GM12878 (cell line): ENCODE data around the gene CUL4A. TPM values are rescaled to one million over a fixed set of nuclear protein-coding genes. Genes with fewer than 3 reads are reported as not detected.

Experiments
- ATAC-seq: fragments of 200-7000 bp; cut with Tn5 transposase; 3 replicates; pipeline ENCODE4 v1.9.1; 2020; ENCODE audit warnings: mild to moderate bottlenecking, moderate library complexity
- BruUV-seq: library from RNA; stranded (reverse); fragments of 400-500 nt; replicated peaks from 2 replicates; lab custom pipeline; 2021; lab: Mats Ljungman, UMichigan
- CTCF ChIA-PET: fragments of 300-600 bp; sonication (Branson Sonifier 250); formaldehyde crosslinking; extraction: SDS; loops from one replicate; lab custom pipeline; 2021; ENCODE audit warnings: inconsistent platforms; lab: Yijun Ruan, JAX
- POLR2A ChIA-PET: fragments of 350-600 bp; formaldehyde crosslinking; extraction: SDS; loops from one replicate; lab custom pipeline; 2021; ENCODE audit warnings: inconsistent platforms; lab: Charles Lee
- RAD21 ChIA-PET: fragments of 300-600 bp; sonication (Branson Sonifier 250); formaldehyde crosslinking; loops from one replicate; lab custom pipeline; 2023; ENCODE audit warnings: antibody characterized with exemption; ENCODE audit not compliant: unreplicated experiment; lab: Charles Lee
- SMC1A ChIA-PET: fragments of 300-600 bp; sonication (Branson Sonifier 250); formaldehyde crosslinking; loops from one replicate; lab custom pipeline; 2023; ENCODE audit not compliant: unreplicated experiment, uncharacterized antibody; lab: Charles Lee
- DNase-seq: peaks from one replicate; pipeline ENCODE4 v3.0.0-alpha.2; 2011; ENCODE audit warnings: low read depth, low spot score
- FAIRE-seq: peaks from 3 replicates; lab custom pipeline; 2011; peaks lifted over from hg19 to GRCh38; lab: Jason Lieb, UNC
- H2AFZ ChIP-seq: 2 replicates; pipeline ENCODE4 v1.6.0; 2011; ENCODE audit warnings: low read depth, low read length, control low read depth; ENCODE audit not compliant: control insufficient read depth
- H3K27ac ChIP-seq: 2 replicates; pipeline ENCODE4 v1.5.1; 2011; ENCODE audit warnings: control low read depth; ENCODE audit not compliant: control insufficient read depth, insufficient read depth
- H3K27me3 ChIP-seq, 2 experiments: replicated peaks in 1 of 2; 2 replicates each; pipeline versions ENCODE4 v1.6.0 to v1.6.1; 2011; ENCODE audit warnings: low read length in 1 of 2; ENCODE audit not compliant: control insufficient read depth in 2 of 2, insufficient read depth in 2 of 2
- H3K36me3 ChIP-seq, 2 experiments: 2 replicates each; pipeline ENCODE4 v1.5.1; 2011; ENCODE audit warnings: low read length in 1 of 2; ENCODE audit not compliant: control insufficient read depth in 2 of 2, insufficient read depth in 2 of 2
- H3K4me1 ChIP-seq: 2 replicates; pipeline ENCODE4 v1.6.1; 2011; ENCODE audit warnings: mild to moderate bottlenecking, low read length, moderate library complexity, mixed read lengths; ENCODE audit not compliant: control insufficient read depth, insufficient read depth
- H3K4me2 ChIP-seq: 2 replicates; pipeline ENCODE4 v1.6.0; 2011; ENCODE audit warnings: control low read depth; ENCODE audit not compliant: control insufficient read depth, insufficient read depth
- H3K4me3 ChIP-seq: fragments of 200-600 bp; sonication (generic); 2 replicates; pipeline ENCODE4 v1.5.1; 2016
- H3K79me2 ChIP-seq: 2 replicates; pipeline ENCODE4 v1.6.0; 2011; ENCODE audit warnings: low read length; ENCODE audit not compliant: control insufficient read depth, insufficient read depth
- H3K9ac ChIP-seq: 2 replicates; pipeline ENCODE4 v1.8.0; 2011; ENCODE audit warnings: low read length, control low read depth, mixed read lengths; ENCODE audit not compliant: control insufficient read depth, insufficient read depth
- H3K9me3 ChIP-seq: replicated peaks from 3 replicates; pipeline ENCODE4 v1.5.1; 2011; ENCODE audit warnings: mild to moderate bottlenecking, low read length; ENCODE audit not compliant: control insufficient read depth, insufficient read depth
- H4K20me1 ChIP-seq: 2 replicates; pipeline ENCODE4 v1.6.0; 2011; ENCODE audit not compliant: control insufficient read depth, insufficient read depth
- CEBPZ ChIP-seq: fragments of 150-350 bp; IDR thresholded peaks from 2 replicates; pipeline ENCODE4 v1.6.1; 2016; ENCODE audit warnings: low read depth, low read length
- EZH2 ChIP-seq: IDR thresholded peaks from 2 replicates; pipeline ENCODE4 v1.6.1; 2012; ENCODE audit warnings: low read depth, mild to moderate bottlenecking, control low read depth, inconsistent platforms, low read length, borderline replicate concordance; ENCODE audit not compliant: control insufficient read depth
- FOS ChIP-seq: IDR thresholded peaks from 3 replicates; pipeline ENCODE4 v1.6.1; 2011; ENCODE audit warnings: borderline replicate concordance; ENCODE audit not compliant: insufficient read length; ENCODE audit errors: extremely low read depth
- LARP7 ChIP-seq: fragments of 450-650 bp; IDR thresholded peaks from 2 replicates; pipeline ENCODE4 v1.6.1; 2017; ENCODE audit warnings: mild to moderate bottlenecking
- MAX ChIP-seq: IDR thresholded peaks from 2 replicates; pipeline ENCODE4 v1.6.1; 2012; ENCODE audit warnings: low read depth, low read length, improper control_type of control experiment
- SKIL ChIP-seq: fragments of 450-650 bp; IDR thresholded peaks from 2 replicates; pipeline ENCODE4 v1.6.1; 2017; ENCODE audit warnings: mild to moderate bottlenecking, low read depth, inconsistent platforms; ENCODE audit not compliant: poor library complexity, severe bottlenecking
- ZNF592 ChIP-seq: fragments of 450-650 bp; IDR thresholded peaks from 2 replicates; pipeline ENCODE4 v1.6.1; 2017; ENCODE audit warnings: mild to moderate bottlenecking, moderate library complexity
- WGBS: methylation state at CpG from one replicate; pipeline ENCODE4 v1.1.6; 2016; ENCODE audit warnings: low lambda C conversion rate; ENCODE audit not compliant: insufficient replicate concordance, insufficient coverage; ENCODE audit errors: missing lambda C conversion rate; 5-methylcytosine and 5-hydroxymethylcytosine counted together
- in situ Hi-C: fragments of 300-500 bp; cut with MboI; formaldehyde crosslinking; loops from 9 replicates; pipeline ENCODE4 v1.14.3; 2018; ENCODE audit warnings: mixed read lengths
- intact Hi-C: fragments of 100-400 bp; cut with micrococcal nuclease; formaldehyde crosslinking; loops from one replicate; pipeline ENCODE4 v1.14.2; 2022; ENCODE audit not compliant: unreplicated experiment
- polyA plus RNA-seq, 11 experiments: library from polyadenylated mRNA; depleted of rRNA in 4 of 11; unstranded in 6 of 11; stranded (reverse) in 5 of 11; fragments of >200 nt; fragmentation: Nextera tagmentation in 4 of 11; fragmentation: Illumina TruSeq in 1 of 11; extraction: Ambion mirVana in 4 of 11; extraction: Trizol in 1 of 11; gene quantifications; 1 replicate in 1 of 11; 2 replicates in 10 of 11; pipeline versions ENCODE4 v1.2.1 to v1.2.3, GENCODE V29; 2011 to 2016; ENCODE audit warnings: inconsistent platforms in 2 of 11, missing spikeins in 2 of 11, low read depth in 1 of 11
- total RNA-seq, 4 experiments: library from RNA; depleted of rRNA in 3 of 4; stranded (reverse); fragments of >200 nt in 3 of 4; fragmentation: Illumina TruSeq in 1 of 4; extraction: Trizol in 1 of 4; gene quantifications; 2 replicates each; pipeline versions ENCODE4 v1.2.1 to v1.2.3, GENCODE V29; 2013 to 2021

Gene CUL4A
- total and polyA plus RNA-seq, 10 of the 15 experiments (the other 5 are each of a cell fraction or from before 2014, with no cell fraction given), result 19.7 to 74.3 (median 55.6) TPM

GRCh38 chr13:113209759-113210421 is 477 bp downstream of the CUL4A start:
- no peak for FAIRE-seq
- Histone ChIP-seq H4K20me1 (peaks cover 7% of the 10 kb centered on the region; the same call in 1 of the 2 replicates), H3K9me3 (no peaks in the 10 kb centered on the region), H3K36me3 (no peaks in the 10 kb centered on the region; a peak in 1 of 4 replicates), H3K27ac (peak overlapping the region; percentile 80), H3K4me1 (peaks cover 11% of the 10 kb centered on the region), H2AFZ (peak overlapping the region; percentile 31), H3K27me3 (no peaks in the 10 kb centered on the region), H3K79me2 (peaks cover 84% of the 10 kb centered on the region), H3K4me2 (peak overlapping the region; percentile 56), H3K4me3 (peak overlapping the region; percentile 75), H3K9ac (peak overlapping the region; percentile 71)
- POLR2A ChIA-PET, result interaction anchor here (1.9 kb wide), 1 partner anchor 88 kb away, joined by 5 read pairs; the partner anchor contains the start of gene LAMP1
- RAD21 ChIA-PET, result no interaction called here
- in situ Hi-C loops, result no loop called here
- SMC1A ChIA-PET, result no interaction called here
- no peak for DNase-seq
- peak; percentile 51 for ATAC-seq
- intact Hi-C loops, result loop anchor here (5.0 to 10.0 kb wide), 3 partner anchors 58 to 372 kb away; partner anchors contain the start of gene TFDP1
- under 1% methylated on average over 38 of the region's 67 CpGs for WGBS
- no TSS peak for BruUV-seq
- CTCF ChIA-PET, result no interaction called here
- TF ChIP-seq EZH2 (no peak), MAX (peak; percentile 97), SKIL (no peak), LARP7 (peak; percentile 86; the same call in 1 of the 2 replicates), CEBPZ (no peak), FOS (no peak), ZNF592 (no peak)
